Esophagus squamous epithelium (tissue), 4 donors: ENCODE results near the gene TFAP2B.

Experiments used
- CTCF ChIP-seq, 6 experiments: fragments of 450-650 bp in 4 of 6; fragments of 200-600 bp in 2 of 6; sonication (generic) in 2 of 6; IDR thresholded peaks; one replicate each; pipeline ENCODE4 v1.5.1; 2016 to 2019; ENCODE audit warnings: antibody characterized with exemption in 6 of 6, mild to moderate bottlenecking in 4 of 6, moderate library complexity in 4 of 6
- POLR2A ChIP-seq, 4 donors: fragments of 450-650 bp; IDR thresholded peaks; one replicate each; pipeline ENCODE4 v1.6.1; 2017; ENCODE audit warnings: antibody characterized with exemption in 4 of 4, mild to moderate bottlenecking in 4 of 4, moderate library complexity in 3 of 4

GRCh38 chr6:50884364-50884763 is 65.7 kb downstream of the TFAP2B start:
- TF ChIP-seq CTCF (IDR thresholded peaks at IDR 0.05) (no peak), POLR2A (IDR thresholded peaks at IDR 0.05) (no peak)
